HG02571 (cell line): ENCODE data around the gene PRRX2.
"Not testable (repeated sequence)": the region's sequence is repeated elsewhere in the genome, so short reads cannot be mapped to it uniquely, and the experiment has no call there.

Experiments
- ATAC-seq: cut with Tn5 transposase; IDR thresholded peaks from one replicate; pipeline ENCODE4 v1.9.1; 2021; ENCODE audit warnings: mild to moderate bottlenecking, moderate library complexity; ENCODE audit not compliant: unreplicated experiment

Gene PRRX2

GRCh38 chr9:129653823-129654553 is 11.5 kb upstream of the PRRX2 start:
- ATAC-seq: no peak

- no peak for ATAC-seq
Measured at GRCh38 chr9:129654554-129655040, 10.8 kb upstream of the PRRX2 start.

- no peak for ATAC-seq
Measured at GRCh38 chr9:129655154-129655553, 10.3 kb upstream of the PRRX2 start.

- ATAC-seq: no peak
Measured at GRCh38 chr9:129655696-129656095, 9.8 kb upstream of the PRRX2 start.

- no peak for ATAC-seq
Measured at GRCh38 chr9:129656795-129657390, 8.6 kb upstream of the PRRX2 start.

GRCh38 chr9:129661029-129661428 is 4.4 kb upstream of the PRRX2 start:
- ATAC-seq: no peak

- not testable (repeated sequence) for ATAC-seq
Measured at GRCh38 chr9:129662239-129662638, 3.2 kb upstream of the PRRX2 start.

- ATAC-seq: no peak
Measured at GRCh38 chr9:129664746-129665388, 580 bp upstream of the PRRX2 start.

- no peak for ATAC-seq
Measured at GRCh38 chr9:129665814-129666520, 520 bp downstream of the PRRX2 start.

- ATAC-seq: no peak
Measured at GRCh38 chr9:129666575-129666974, 1.1 kb downstream of the PRRX2 start.

- ATAC-seq: no peak
Measured at GRCh38 chr9:129667378-129667777, 1.9 kb downstream of the PRRX2 start.

- ATAC-seq: no peak
Measured at GRCh38 chr9:129667850-129668249, 2.4 kb downstream of the PRRX2 start.

GRCh38 chr9:129669141-129669718 is 3.8 kb downstream of the PRRX2 start:
- ATAC-seq: no peak

GRCh38 chr9:129669946-129670345 is 4.5 kb downstream of the PRRX2 start:
- ATAC-seq: no peak

GRCh38 chr9:129671065-129671464 is 5.6 kb downstream of the PRRX2 start:
- no peak for ATAC-seq

GRCh38 chr9:129671519-129671918 is 6.1 kb downstream of the PRRX2 start:
- ATAC-seq: no peak

- ATAC-seq: no peak
Measured at GRCh38 chr9:129672702-129673101, 7.3 kb downstream of the PRRX2 start.

GRCh38 chr9:129673602-129674001 is 8.2 kb downstream of the PRRX2 start:
- ATAC-seq: no peak

GRCh38 chr9:129674229-129674628 is 8.8 kb downstream of the PRRX2 start:
- no peak for ATAC-seq

- ATAC-seq: no peak
Measured at GRCh38 chr9:129675620-129676019, 10.2 kb downstream of the PRRX2 start.

GRCh38 chr9:129676287-129676686 is 10.8 kb downstream of the PRRX2 start:
- no peak for ATAC-seq
